Fibroblast of peridontal ligament (primary cell): Measurements from ENCODE around the gene SRSF8.
"Not testable (repeated sequence)": the region's sequence is repeated elsewhere in the genome, so short reads cannot be mapped to it uniquely, and the experiment has no call there.

Source experiments
- DNase-seq: peaks from one replicate; pipeline ENCODE4 v3.0.0-alpha.2; 2010; ENCODE audit errors: extremely low read depth

The SRSF8 gene

GRCh38 chr11:95095858-95096587, 29.3 kb downstream of the SRSF8 start:
- peak; percentile 94 for DNase-seq

- DNase-seq, result no peak
These were observed 30.5 kb downstream of the SRSF8 start for GRCh38 chr11:95097209-95097608.

GRCh38 chr11:95098826-95099225, 32.1 kb downstream of the SRSF8 start:
- DNase-seq, result no peak

DNA sequence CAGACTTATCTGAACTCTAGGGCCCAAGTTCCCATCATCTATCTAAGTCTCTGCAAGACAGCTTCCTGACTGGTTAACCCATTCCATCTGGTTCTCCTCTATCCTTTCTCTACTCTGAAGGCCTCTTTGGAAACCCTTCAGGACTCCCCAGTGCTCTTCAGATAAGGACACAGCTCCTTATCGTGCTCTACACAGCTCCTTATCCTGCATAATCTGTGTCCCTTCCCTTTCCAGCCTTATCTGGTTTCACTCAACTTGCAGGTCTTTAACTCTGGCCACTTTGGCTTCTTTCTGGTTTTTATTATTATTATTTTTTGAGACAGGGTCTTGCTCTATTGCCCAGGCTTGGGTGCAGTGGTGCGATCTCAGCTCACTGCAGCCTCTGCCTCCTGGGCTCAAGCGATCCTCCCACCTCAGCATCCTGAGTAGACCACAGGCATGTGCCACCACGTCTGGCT, 33.5 kb downstream of the SRSF8 start:
- no peak for DNase-seq

GRCh38 chr11:95100856-95101507, 34.3 kb downstream of the SRSF8 start:
- no peak for DNase-seq

DNA sequence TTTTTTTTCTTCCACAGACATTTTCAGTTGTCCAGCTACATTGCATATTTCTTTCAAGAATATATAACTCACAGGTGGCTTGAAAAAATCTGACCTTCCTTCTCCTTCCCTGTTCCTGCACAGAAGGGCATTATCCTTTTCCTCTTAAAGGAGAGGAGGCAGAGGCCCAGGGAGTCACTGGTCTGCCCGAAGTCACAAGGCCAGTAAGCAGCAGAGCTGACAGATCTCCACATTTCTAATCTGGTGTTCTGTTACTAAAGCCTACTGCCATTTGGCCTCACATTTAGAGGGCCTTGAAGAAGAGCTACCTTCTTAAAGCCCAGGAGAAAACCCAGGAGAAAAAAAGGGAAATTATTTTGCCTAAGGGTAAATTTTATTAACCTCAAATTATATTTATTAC, 35.2 kb downstream of the SRSF8 start:
- no peak for DNase-seq

- DNase-seq, result no peak
These were observed 36.0 kb downstream of the SRSF8 start for GRCh38 chr11:95102733-95103132.

DNA sequence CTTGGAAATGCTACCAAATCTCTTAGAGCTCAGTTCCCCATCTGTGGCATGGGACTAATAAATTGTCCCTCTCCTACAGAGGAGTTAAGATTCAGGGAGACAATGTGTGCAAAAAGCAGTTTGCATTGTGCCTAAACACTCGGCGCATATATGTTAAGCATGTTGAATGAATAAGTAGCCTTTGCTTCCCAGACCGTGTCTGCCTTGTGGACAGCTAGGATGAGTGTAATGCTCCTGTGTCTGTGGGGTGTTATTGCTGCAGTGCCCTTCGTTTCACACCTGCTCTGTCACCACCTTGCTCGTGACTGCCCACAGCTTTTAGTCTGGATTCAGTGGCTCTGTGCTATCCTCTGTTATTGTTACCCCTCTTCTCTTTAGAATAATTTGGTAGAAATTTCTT, 37.0 kb downstream of the SRSF8 start:
- DNase-seq, result no peak

DNA sequence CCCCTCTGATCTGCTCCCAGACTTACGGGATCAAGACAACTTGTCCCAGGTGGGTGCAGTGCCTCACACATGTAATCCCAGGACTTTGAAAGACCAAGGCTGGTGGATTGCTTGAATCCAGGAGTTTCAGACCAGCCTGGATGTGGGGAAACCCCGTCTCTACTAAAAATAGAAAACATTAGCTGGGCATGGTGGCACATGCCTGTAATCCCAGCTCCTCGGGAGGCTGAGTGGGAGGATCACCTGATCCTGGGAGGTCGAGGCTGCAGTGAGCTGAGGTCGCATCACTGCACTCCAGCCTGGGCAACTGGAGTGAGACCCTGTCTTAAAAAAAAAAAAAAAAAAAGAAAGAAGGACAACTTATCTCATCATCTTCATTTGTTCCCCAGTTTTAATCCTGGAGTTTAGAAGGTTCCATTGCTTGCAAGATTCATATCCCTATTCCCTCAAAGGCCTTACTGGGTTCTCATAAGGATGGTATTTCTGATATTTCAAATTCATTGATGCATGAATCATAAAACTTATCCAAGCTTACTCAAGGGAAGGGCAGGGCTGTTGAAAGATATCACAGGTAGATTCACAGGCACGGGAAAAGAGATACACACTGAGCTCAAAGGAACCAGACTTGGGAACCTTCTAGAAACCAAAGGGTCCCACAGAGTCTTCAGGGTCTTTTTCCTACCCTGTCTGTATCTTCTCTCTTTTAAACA, 37.6 kb downstream of the SRSF8 start:
- no peak for DNase-seq

DNA sequence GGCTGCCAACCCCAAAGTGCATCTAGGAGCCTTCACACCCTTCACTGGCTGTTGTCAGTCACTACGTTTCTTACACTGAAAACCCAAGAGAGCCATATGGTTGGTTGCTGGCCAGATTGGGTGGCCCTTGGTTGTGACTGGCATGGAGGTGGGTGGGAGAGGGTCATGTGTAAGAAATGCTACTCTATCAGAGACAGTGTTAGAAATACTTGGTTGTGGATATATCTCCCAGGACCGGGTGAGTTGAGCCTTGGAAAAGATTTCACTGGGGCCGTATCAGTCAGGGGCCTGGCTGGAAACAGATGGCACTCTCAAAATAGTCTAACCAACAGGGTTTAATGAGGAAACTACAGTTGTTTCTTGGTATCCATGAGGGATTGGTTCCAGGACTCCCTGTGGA, 38.1 kb downstream of the SRSF8 start:
- no peak for DNase-seq

GRCh38 chr11:95108159-95108611, 41.5 kb downstream of the SRSF8 start:
- peak; percentile 68 for DNase-seq

DNA sequence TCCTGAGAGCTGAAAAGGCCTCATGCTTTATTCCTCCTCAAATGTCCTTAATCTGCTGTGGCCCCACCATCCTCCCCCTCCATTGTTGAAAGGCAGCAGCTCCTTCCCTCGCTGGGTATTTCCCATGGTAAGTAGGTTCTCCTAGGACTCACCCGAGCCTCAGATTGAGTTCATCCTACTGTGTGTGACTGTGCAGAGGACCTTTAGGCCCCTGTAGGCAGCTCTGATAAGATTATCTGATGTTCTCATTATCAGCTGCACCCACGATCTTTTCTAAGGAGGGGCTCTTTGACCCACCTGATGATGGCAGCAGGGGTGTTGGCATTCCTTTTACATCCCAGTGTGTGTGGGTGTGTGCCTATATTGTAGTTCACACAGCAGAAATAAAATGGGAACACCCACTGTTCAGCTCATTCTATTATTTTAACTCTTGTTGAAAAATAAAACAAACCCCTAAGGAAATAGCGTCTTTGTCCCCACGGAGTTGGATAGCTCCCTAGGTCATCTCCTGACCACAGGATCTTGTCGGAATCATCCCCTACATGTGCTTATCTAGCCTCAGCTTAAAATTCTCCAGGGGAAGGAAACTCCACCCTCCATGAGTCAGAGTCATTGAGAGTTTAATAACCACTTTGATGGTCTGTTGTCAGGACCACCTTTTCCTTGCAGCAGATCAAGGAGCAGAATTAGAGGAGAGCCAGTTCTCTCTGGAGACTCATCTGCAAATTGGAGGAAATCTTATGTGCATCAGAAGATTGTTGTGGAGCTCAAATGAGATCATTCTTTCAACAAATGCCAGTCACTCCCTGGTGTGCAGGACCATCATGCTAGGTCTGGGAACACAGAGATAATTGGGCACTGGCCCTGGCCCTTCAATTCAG, 42.2 kb downstream of the SRSF8 start:
- peak; percentile 18 for DNase-seq

DNA sequence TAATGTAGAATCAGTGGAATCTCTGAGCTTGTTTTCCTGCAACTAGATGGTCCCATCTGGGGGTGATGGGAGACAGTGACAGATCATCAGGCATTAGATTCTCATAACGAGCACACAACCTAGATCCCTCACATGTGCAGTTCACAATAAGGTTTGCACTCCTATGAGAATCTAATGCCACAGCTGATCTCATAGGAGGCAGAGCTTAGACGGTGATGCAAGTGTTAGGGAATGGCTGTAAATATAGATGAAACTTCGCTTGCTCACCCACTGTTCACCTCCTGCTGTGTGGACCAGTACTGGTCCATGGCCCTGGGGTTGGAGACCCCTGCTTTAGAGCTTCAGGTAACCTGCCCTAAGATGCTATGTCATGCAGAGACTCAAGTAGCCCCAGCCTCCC, 44.8 kb downstream of the SRSF8 start:
- not testable (repeated sequence) for DNase-seq

GRCh38 chr11:95111923-95112540, 45.3 kb downstream of the SRSF8 start:
- DNase-seq, result no peak

DNA sequence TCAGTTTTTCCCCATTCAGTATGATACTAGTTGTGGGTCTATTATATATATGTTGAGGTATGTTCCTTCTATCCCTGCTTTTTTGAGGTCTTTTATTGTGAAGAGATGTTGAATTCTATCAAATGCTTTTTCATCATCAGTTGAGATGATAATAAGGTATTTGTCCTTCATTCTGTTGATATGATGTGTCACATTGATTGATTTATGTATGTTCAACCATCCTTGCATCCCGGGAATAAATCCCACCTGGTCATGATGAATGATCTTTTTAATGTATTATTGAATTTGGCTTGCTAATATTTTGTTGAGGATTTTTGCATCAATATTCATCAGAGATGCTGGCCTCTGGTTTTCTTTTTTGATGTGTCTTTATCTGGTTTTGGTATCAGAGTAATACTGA, 48.9 kb downstream of the SRSF8 start:
- no peak for DNase-seq

DNA sequence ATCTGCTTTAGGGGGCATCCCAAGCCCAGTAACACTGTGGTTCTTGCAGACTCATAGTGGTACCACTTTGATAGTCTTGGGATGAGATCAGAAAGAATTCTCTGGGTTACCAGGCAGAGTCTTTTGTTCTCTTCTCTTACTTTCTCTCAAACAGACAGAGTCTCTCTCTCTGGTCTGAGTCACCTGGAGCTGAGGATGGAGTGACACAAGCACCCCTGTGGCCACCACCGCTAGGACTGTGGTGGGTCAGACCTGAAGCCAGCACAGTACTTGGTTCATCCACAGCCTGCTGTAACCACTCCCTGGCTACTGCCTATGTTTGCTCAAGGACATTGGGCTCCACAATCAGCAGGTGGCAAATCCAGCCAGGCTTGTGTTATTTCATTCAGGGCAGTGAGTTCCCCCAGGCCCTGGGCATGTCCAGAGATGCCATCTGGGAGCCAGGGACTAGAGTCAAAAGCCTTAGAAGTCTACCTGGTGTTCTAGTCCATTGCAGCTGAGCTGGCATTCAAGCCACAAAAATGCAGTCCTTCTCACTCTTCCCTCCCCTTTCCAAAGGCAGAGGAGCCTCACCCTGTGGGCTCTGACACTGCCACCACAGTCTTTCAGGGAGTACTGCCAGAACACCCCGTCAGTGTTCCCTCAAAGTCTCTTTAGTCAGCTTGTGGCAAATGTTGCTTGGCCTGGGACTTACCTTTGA, 52.8 kb downstream of the SRSF8 start:
- no peak for DNase-seq
